Renal cortex interstitium (tissue), 15 donors: ENCODE measurements around the gene TMOD1. TPM values are rescaled to one million over a fixed set of nuclear protein-coding genes. Genes with fewer than 3 reads are reported as not detected.
"Not testable (repeated sequence)": the region's sequence is repeated elsewhere in the genome, so short reads cannot be mapped to it uniquely, and the experiment has no call there.

ENCODE experiments used
- DNase-seq, 11 donors: peaks; one replicate each; pipeline ENCODE4 v3.0.0-alpha.2; 2013; ENCODE audit warnings: low read depth in 9 of 11, low spot score in 4 of 11; ENCODE audit errors: extremely low read depth in 1 of 11
- long read RNA-seq, 16 experiments: transcript quantifications; one replicate each; lab custom pipeline, GENCODE V29; 2026
- polyA plus RNA-seq, 3 donors: library from polyadenylated mRNA; unstranded; fragments of 120-200 nt; gene quantifications; one replicate each; pipeline ENCODE4 v1.2.1, GENCODE V29; 2013; ENCODE audit not compliant: insufficient read length in 3 of 3

The TMOD1 gene
- polyA plus RNA-seq: 1 to 10 TPM in 2 of 3 donors, under 1 TPM in 1; 0.67 to 2.7 (median 1.8) TPM
- long read RNA-seq, donor 1, partial matches to known transcripts: 9 of 9 reads
- long read RNA-seq, donor 1, other reads (novel, unspliced or antisense): 0 of 9 reads
- long read RNA-seq, donor 2, partial matches to known transcripts: 0 of 1 reads
- long read RNA-seq, donor 2, other reads (novel, unspliced or antisense): 0 of 1 reads
- long read RNA-seq, donor 3: 0 reads
- long read RNA-seq, donor 4, partial matches to known transcripts: 5 of 5 reads
- long read RNA-seq, donor 4, other reads (novel, unspliced or antisense): 0 of 5 reads
- long read RNA-seq, donor 5: 0 reads
- long read RNA-seq, donor 6: 0 reads
- long read RNA-seq, donor 7, partial matches to known transcripts: 0 of 1 reads
- long read RNA-seq, donor 7, other reads (novel, unspliced or antisense): 0 of 1 reads
- long read RNA-seq, donor 8, partial matches to known transcripts: 6 of 6 reads
- long read RNA-seq, donor 8, other reads (novel, unspliced or antisense): 0 of 6 reads
- long read RNA-seq, donor 9: 0 reads
- long read RNA-seq, donor 10, partial matches to known transcripts: 0 of 1 reads
- long read RNA-seq, donor 10, other reads (novel, unspliced or antisense): 0 of 1 reads
- long read RNA-seq, donor 11, partial matches to known transcripts: 0 of 1 reads
- long read RNA-seq, donor 11, other reads (novel, unspliced or antisense): 0 of 1 reads
- long read RNA-seq, donor 12, partial matches to known transcripts: 6 of 6 reads
- long read RNA-seq, donor 12, other reads (novel, unspliced or antisense): 0 of 6 reads
- long read RNA-seq, donor 13: 0 reads
- long read RNA-seq, donor 14, partial matches to known transcripts: 0 of 1 reads
- long read RNA-seq, donor 14, other reads (novel, unspliced or antisense): 0 of 1 reads
- long read RNA-seq, donor 15, partial matches to known transcripts: 0 of 1 reads
- long read RNA-seq, donor 15, other reads (novel, unspliced or antisense): 0 of 1 reads
- long read RNA-seq, donor 16, partial matches to known transcripts: 0 of 1 reads
- long read RNA-seq, donor 16, other reads (novel, unspliced or antisense): 0 of 1 reads

- peak in 3 of 11 donors; percentile 20 to 24 (median 22) for DNase-seq
Measured at GRCh38 chr9:97501177-97501971, at the start of gene TMOD1. TSS of gene TMOD1 (plus strand) at chr9:97501666. CDS start at chr9:97524189, 22,523 bp downstream.

GRCh38 chr9:97453573-97453972, 47.9 kb upstream of the TMOD1 start:
- DNase-seq: not testable (repeated sequence)

DNA sequence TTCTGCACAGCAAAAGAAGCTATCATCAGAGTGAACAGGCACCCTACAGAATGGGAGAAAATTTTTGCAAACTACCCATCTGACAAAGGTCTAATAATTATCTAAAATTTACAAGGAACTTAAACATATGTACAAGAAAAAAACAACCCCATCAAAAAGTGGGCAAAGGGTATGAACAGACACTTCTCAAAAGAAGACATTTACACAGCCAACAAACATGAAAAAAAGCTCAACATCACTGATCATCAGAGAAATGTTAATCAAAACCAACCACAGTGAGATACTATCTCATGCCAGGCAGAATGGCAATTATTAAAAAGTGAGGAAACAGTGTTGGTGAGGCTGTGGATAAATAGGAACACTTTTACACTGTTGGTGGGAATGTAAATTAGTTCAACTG, 44.6 kb upstream of the TMOD1 start:
- not testable (repeated sequence) for DNase-seq

DNA sequence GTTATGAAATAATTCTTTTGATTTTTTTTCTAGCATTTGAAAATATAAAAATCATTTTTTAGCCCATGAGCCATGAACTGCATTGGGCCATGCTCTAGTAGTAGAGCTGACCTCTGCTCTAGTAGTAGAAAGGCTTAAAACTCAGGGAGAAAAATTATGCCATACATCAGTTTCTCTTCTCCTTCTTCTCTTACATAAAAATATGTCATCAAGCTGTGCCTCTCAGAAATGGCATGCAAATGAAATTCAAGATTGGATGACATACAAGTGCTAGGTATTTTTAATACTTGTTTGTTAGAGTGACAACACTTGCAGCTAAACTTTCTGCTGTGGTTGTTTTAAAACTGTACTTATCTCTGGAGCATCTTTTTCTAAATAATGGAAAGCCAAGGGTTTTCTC, 42.1 kb upstream of the TMOD1 start:
- DNase-seq: no peak

DNA sequence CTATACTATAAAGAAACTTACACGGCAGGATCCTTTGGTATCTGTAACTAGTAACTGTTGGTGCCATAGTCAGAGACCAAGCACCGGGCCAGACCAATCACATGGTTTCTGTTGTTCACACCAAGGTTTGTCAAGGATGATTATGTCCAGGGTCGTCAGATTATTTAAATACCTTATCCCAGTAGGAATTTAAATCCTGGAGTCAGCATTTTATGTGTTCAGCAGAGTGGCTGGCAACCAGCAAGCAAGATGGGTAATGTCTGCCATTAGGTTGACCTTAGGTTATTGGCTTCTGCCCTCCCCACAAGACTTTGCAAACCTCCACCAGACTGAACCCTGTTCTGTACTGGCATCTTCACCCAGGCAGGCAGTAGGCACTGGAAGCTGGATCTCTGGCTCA, 39.3 kb upstream of the TMOD1 start:
- DNase-seq: no peak

DNA sequence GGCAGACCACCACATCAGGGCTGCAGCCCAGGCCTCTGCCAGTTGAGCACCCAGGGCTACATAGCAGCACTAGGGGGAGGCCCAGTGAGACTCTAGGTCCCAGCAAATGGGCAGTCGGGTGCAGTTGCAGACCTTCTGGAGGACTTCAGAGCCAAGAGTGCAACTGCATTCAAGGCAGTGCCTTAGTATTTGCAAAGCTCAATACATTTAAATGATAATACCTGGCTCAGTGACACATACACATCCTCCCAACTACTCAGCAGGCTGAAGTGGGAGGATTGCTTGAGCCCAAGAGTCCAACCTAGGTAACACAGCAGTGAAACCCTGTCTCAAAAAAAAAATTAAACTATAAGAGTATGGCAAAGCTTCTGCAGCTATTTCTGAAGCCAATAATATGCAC, 38.6 kb upstream of the TMOD1 start:
- no peak for DNase-seq

GRCh38 chr9:97468658-97469448, 32.6 kb upstream of the TMOD1 start:
- DNase-seq: peak; percentile 22 to 49 (median 36)

DNA sequence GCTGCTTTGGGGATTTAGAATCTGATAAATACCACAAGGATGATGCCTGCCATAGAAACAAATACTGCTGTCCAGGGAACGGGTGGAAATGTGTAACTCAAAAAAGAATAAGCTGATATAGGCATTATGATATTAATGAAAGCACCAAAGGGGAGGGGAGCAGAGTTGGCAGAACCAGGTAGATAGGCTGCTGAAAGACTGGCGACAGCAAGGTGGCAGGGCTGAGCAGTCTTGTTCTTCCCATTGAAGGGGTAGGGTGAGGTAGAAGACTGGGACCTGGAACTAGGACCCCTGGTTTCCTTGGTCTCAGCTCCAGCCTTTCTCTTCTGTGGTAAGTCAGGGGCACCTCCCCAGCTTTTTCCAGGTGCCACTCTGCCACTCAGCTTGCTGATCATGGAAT, 31.4 kb upstream of the TMOD1 start:
- DNase-seq: no peak

DNA sequence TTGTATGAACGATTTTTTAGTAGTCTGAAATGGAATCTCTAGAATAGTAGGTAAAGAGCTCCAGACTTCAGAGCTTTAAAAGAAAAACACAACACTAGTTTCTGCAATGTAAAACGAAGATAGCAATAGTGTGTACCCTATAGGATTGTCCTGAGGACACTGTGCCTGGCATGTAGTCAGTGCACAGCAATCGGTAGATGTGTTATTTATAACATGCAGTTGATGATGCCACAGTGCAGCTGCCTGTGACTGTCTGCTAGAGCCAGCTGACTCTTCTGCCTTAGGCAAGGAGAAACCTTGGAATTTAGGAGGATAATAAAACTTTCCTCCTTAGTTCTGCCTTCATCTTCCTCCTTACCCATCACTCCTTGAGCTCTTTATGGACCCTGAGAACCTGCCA, 27.7 kb upstream of the TMOD1 start:
- DNase-seq: no peak

DNA sequence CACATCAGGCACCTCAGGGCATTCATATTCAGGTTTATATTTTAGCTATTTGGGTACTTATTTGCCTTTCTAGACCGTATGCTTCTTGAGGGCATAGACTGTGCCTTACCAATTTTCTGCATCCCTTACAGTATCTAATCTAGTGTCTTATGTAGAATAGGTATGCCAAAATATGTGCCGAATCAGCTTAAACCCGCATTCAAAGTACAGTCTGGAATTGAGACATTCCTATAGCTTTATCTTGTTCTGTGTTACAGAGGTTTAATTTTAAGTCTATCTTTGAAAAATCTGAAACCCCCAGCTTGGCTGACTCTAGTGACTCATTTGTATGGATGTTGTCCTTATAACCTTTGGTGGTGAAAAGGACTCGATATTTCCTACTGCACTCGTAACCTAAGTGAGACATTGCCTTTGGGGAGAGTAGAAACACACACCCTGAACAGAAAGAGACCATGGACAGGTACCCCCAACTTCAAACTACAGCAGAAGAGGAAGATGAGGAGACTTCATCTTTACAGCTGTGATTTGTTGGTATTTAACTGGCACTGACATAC, 27.0 kb upstream of the TMOD1 start:
- DNase-seq: no peak

GRCh38 chr9:97475059-97475458, 26.4 kb upstream of the TMOD1 start:
- no peak for DNase-seq

DNA sequence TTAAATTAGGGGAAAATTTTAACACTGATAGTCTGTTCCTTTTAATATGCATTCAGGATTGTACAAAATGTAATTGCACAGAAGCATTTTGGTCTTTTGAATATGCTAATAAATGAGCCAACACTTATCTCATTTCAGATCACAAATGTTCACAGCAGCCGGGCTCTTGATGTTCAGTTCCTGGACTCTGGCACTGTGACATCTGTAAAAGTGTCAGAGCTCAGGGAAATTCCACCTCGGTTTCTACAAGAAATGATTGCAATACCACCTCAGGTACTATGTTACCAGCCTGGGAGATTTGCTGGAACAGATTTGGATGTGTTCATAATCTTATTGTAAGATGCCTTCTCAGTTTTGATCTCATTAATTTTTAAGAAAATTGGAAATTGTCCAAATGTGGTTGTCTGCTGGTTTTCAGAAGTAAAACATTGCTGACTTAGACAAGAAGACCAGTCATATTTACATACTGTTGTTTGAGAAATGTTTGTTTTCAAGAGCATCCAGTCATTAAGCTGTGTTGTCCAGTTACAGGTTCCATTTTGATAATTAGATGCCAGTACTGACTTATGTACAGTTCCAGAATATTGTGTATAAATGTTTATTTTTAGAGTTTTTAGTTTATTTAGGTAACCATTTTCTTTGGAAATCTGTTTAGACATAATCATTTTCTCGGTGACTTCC, 23.0 kb upstream of the TMOD1 start:
- no peak for DNase-seq

- DNase-seq: no peak
Measured at GRCh38 chr9:97479496-97480159, 21.8 kb upstream of the TMOD1 start.

- DNase-seq: no peak
Measured at GRCh38 chr9:97480174-97480573, 21.3 kb upstream of the TMOD1 start.

- DNase-seq: no peak
Measured at GRCh38 chr9:97480749-97481148, 20.7 kb upstream of the TMOD1 start.

- no peak for DNase-seq
Measured at GRCh38 chr9:97484134-97484533, 17.3 kb upstream of the TMOD1 start.

- no peak for DNase-seq
Measured at GRCh38 chr9:97487107-97487506, 14.4 kb upstream of the TMOD1 start.
